IPS-11a (cell line): ENCODE data around the gene COG7.
"Not testable (repeated sequence)": the region's sequence is repeated elsewhere in the genome, so short reads cannot be mapped to it uniquely, and the experiment has no call there.

Experiments used
- H3K4me3 ChIP-seq: one replicate; pipeline ENCODE4 v1.5.1; 2013; ENCODE audit warnings: low read depth, low read length, control low read depth

The COG7 gene

GRCh38 chr16:23478566-23478965 lies 25.6 kb upstream of the COG7 start:
- no peak overlapping the region for H3K4me3 ChIP-seq

GRCh38 chr16:23476289-23476688 lies 23.3 kb upstream of the COG7 start:
- no peak overlapping the region for H3K4me3 ChIP-seq

DNA sequence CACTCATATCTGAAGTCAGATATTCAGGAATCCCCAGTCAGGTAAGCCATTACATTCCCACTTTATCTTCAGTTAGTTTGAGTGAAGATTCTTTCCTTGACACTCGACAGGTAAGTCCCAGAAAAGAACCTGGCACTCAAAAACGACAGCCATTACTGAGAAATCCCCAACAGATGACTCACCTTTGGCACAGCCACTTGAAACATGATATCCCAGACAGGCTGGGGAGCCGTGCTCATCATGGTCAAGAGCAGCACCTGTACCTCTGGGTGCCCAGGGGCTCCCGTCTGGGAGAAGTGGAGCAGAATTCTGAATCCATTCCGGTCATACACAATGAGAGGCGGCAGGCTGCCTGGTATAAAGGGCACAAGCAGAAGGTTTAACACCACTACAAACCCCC lies 16.8 kb upstream of the COG7 start:
- H3K4me3 ChIP-seq: no peak overlapping the region

- H3K4me3 ChIP-seq: no peak overlapping the region
Measured at GRCh38 chr16:23466162-23466885, 13.3 kb upstream of the COG7 start.

- no peak overlapping the region for H3K4me3 ChIP-seq
Measured at GRCh38 chr16:23465179-23465578, 12.2 kb upstream of the COG7 start.

- H3K4me3 ChIP-seq: no peak overlapping the region
Measured at GRCh38 chr16:23464196-23464595, 11.2 kb upstream of the COG7 start.

- H3K4me3 ChIP-seq: not testable (repeated sequence)
Measured at GRCh38 chr16:23462994-23463393, 10.0 kb upstream of the COG7 start.

DNA sequence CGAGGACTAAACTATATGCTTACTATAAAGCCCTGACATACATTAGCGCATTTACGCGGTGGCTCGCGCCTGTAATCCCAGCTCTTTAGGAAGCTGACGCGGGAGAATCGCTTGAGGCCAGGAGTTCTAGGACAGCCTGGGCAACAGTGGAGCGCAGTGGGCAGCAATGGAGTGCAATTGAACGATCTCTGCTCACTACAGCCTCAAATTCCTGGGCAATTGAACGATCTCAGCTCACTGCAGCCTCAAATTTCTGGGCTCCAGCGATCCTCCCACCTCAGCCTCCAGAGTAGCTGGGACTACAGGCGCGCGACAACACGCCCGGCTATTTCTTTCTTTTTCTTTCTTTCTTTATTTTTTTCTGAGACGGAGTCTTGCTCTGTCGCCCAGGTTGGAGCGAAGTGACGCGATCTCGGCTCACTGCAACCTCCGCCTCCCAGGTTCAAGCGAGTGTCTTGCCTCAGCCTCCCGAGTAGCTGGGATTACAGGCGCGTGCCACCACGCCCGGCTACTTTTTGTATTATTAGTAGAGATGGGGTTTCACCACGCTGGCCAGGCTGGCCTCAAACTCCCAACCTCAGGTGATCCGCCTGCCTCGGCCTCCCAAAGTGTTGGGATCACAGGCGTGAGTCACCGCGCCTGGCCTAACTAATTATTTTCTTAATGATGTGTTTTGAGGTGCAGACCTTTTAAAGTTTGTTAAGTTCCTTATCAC lies 506 bp upstream of the COG7 start:
- H3K4me3 ChIP-seq: peak overlapping the region; percentile 95

- H3K4me3 ChIP-seq: peak overlapping the region; percentile 95
Measured at GRCh38 chr16:23452221-23452571, 793 bp downstream of the COG7 start.

DNA sequence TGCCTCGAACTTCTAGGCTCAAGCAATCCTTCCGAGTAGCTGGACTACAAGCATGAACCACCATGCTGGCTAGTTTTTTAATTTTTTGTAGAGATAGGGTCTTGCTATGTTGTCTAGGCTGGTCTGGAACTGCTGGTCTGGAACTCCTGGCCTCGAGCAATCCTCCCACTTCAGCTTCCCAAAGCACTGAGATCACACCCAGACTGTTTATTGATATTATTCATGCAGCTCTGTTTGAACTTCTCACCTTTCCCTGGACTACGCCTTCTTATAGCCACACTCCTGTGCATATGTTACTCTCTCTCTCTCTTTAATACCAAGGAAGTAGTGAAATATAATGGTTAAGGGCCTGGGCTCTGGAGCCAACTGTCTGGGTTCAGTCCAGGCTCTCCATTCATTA lies 4.6 kb downstream of the COG7 start:
- H3K4me3 ChIP-seq: no peak overlapping the region

- not testable (repeated sequence) for H3K4me3 ChIP-seq
Measured at GRCh38 chr16:23437542-23437941, 15.4 kb downstream of the COG7 start.

- no peak overlapping the region for H3K4me3 ChIP-seq
Measured at GRCh38 chr16:23436951-23437350, 16.0 kb downstream of the COG7 start.

DNA sequence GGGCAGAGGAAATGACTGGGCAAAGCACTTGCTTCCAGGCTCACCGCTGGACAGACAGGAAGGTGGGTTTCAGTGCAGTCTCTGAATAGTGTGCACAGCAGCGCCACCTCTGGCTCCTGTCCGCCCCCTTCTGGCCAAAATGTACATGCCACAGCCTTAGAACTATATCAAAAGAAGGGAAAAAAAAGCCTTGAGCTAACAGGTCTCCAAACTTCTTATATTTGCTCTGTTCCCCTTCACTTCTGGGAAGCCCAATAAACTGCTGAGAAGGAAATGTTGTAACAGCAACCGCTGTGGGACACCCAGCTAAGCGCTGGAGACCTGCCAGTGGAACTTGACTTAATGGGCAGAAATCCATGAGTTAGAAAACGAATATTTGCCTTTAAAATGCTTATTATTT lies 17.5 kb downstream of the COG7 start:
- H3K4me3 ChIP-seq: no peak overlapping the region

- H3K4me3 ChIP-seq: no peak overlapping the region
Measured at GRCh38 chr16:23434380-23434779, 18.6 kb downstream of the COG7 start.

GRCh38 chr16:23433261-23433920 lies 19.6 kb downstream of the COG7 start:
- no peak overlapping the region for H3K4me3 ChIP-seq

DNA sequence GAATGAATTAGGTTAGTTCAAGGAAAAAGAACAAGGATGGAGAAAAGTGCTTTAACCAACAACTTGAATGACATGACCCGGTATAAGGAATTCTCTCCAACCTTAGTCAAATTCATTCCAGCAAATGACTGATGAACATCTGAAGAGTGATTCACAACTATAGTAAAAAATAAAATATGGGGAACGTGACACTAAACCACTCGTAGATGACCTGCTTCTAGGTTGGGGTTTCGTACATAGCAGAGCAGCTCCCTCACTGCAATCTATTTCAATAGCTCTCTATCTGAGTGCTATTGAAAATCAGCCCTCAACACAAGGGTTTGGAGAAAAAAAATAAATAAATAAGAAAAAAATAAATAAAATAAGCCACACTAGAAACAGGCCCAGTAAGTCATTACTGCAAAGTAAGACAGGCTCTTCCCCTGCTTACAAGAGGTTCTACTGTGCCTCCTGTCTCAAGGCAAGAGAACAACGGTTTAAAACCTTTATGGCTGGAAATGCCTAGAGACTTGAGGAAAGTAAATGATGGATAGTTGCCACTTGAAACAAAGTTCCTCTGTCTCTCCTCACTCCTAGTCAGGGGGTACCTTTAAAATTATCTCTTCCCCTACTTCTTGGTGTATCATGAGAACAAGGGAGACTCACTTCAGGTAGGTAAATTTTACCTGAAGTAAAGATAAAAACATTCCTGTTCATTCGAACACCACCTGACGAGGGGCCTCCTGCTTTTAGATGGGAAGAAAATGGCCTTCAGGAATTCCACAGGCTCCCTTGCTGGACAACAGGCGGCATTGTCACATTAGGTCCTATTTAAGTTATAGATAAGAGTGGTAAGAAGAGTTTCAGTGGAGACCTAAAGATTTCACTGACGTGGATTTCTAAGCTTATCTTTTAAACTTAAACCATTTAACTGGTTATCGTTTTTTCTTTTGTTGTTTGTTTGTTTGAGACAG lies 20.5 kb downstream of the COG7 start:
- no peak overlapping the region for H3K4me3 ChIP-seq

DNA sequence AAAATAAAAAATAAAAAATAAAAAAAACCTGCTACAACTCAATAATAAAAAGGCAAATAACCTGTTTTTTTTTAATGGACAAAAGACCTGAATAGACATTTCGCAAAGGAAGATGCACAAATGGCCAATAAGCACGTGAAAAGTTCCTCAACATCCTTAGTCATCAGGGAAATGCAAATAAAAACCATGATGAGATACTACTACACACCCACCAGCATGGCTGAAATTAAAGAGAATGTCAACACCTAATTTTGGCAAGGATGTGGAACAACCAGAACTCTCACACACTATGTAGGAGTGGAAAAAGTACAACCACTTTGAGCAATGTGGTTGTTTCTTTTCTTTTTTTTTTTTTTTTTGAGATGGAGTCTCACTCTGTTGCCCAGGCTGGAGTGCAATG lies 24.6 kb downstream of the COG7 start:
- H3K4me3 ChIP-seq: no peak overlapping the region

DNA sequence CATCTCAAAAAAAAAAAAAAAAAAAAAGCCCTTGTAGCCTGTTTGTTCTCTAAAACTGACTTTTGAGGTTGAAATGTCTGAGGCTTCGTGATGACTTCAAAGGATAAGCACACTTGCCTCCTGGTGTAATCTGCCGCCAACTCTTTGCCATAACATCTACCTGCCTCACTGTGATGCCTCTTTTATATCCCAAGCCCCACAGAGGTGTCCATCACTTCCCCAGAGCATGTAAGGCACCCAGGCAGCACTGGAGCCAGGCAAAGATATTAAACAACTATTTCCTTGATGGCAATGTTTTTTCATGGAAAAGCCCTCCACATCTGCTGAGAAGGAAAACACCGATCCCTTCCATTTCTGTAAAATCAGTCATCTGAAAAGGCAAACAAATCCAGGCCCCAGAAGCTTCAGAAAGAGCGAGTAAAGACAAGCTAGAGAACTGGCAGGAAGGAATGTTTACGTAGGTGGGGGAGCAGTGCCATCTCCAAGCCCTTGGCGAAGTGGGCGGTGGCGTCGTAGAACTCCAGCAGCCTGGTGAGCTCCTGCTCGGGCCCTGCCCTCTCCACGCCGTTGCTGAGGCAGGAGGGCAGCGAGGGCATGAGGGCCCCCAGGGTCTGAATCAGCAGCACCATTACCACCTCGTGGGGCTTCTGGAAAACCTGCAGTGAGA lies 28.6 kb downstream of the COG7 start:
- H3K4me3 ChIP-seq: no peak overlapping the region

DNA sequence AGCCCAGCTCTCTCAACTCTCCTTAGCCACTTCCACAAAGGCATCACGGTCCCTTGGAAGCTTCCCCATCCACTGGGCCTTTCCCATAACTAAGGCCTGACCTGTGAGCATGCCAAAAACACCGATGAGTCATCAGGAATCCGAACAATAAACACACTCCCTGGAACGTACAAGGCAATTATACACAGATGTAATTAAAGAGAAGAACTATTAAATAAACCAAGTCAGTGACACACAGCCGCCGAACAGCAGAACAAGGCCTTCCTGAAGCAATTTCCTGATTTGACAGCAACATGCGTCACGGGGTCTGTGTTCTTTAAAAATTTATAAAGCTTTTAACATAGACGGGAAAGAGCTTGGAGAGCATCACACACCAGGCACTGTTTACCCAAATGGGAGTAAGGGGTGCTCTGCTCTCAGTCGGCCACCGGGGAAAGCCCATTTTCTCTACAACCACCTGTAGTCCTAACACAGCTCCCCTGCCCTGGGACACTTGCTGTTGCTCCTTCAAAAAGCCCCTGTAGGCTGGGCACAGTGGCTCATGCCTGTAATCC lies 29.4 kb downstream of the COG7 start:
- no peak overlapping the region for H3K4me3 ChIP-seq

DNA sequence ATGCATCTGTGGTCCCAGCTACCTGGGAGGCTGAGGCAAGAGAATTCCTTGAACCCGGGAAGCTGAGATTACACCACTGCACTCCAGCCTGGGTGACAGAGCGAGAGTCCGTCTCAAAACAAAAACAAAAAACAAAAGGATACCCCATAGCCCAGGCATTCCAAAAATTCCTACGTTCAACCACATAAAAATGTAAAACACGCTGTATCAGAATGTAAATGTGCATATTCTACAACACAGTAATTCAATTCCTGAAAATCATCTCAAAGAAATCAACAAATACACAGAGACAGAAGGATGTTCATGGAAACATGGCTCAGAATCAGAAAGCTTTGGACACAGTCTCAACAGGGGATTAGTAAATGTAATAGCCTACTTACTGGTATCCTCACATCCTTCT lies 33.0 kb downstream of the COG7 start:
- H3K4me3 ChIP-seq: no peak overlapping the region
